GM18858 (cell line): ENCODE data around the gene SP9.
"Not testable (repeated sequence)": the region's sequence is repeated elsewhere in the genome, so short reads cannot be mapped to it uniquely, and the experiment has no call there.

Experiments
- ATAC-seq: cut with Tn5 transposase; IDR thresholded peaks from one replicate; pipeline ENCODE4 v1.9.1; 2021; ENCODE audit not compliant: unreplicated experiment

SP9 gene

DNA sequence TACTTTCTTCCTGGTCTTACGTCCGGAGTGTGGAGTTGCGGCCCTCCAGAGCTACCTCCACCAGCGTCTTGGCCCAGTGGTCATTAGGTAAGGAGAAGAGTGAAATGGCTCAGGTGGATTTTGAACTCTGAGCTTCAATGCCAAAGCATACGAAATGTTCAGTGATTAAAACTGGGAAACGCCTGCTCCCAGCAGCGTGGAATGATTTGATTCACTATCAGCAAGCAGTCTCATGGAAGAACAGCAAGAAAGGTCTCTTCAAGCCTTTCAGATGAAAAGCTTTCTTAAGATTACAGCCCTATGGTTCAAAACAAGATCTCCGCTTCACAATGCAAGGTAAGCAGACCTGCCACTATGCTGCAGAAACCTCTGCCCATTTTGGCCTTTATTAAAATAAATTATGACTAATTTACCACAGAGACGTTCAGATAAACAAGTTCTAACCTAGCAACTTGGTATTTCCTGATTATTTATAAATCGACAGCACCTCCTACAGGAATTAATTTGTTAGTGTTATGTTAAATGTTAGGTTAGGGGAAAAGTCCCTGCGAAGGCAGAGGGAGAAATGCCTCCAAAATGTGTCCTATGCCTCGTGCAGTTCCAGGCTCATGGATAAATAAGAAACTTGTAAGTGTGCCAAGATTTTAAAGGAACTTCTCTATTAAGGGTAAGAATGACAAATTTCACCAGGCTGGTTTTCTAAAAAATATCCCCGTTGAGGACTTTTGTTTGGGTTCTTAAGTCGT lies 10.1 kb downstream of the SP9 start:
- no peak for ATAC-seq

DNA sequence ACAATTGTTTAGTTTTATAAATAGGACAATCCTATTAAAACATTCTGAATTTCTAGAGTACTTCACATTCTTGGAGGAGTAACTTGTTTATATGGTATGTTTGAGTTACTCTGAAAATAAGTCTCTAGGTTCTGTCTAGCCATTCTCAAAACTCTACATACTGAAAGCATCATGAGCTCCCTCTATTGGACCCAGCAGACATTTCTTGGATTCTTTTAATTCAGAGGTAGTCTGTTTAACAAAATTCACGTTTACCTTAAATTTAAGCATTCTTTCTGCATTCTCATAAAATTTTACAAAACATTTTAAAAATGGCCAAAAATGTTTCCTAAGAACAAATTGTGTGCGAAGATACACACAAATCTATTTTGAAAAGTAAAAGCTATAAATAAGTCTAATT lies 15.3 kb downstream of the SP9 start:
- no peak for ATAC-seq

DNA sequence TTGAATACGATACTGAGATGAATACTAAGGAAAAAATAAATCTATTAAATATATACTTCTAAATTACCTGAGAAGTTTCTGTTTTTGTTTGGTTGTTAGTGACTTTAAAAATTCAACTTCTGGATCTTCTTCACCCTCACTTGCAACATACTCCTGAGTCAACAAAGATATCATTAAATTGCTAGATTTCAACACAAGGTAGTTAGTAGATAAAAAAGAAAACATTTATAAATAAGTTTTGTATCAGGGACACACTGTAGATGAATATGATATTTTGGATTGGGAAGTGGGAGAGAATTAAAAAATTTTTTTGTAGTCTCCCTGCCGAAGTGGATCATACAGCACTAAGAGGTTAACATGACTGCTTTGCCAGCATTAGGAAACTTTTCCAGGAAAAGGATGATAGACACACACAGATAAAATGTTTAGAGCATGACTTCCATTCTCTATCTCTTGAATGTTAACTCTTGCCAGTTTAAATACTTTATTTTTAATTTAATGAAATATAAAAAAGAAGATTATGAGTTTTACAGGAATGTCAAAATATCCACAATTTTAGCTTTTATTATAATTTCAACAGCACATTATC lies 15.9 kb downstream of the SP9 start:
- ATAC-seq, result no peak

DNA sequence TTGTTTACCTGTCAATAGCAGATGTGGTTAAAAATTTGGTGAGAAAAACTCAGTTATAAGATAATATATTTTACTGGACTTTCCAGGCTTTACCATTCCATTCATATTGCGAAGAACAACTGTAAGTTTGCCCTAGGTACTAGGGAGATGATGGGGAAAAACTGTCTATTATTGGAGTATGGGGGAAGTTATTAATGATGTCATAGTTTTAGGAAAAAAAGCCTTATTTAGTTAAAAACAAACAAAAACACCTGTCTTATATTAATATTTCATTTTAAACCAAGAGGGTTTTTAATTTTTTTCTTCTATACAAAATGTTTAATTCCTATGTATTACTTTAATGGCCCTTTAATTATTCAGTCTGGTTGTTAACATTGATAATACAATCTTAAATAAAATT lies 18.2 kb downstream of the SP9 start:
- no peak for ATAC-seq

DNA sequence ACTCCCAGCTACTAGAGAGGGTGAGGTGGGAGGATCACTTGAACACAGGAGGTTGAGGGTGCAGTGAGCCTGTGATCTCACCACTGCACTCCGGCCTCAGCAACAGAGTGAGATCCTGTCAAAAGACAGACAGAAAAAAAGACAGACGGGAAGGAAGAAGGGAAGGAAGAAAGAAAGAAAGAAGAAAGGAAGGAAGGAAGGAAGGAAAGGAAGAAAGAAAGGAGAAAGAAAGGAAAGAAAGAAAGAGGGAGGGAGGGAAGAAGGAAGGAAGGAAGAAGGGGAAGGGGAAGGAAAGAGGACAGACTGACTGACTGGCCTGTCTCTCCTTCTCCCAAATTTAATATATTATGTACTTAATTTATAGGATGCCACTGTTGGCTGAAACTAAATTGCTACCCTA lies 21.6 kb downstream of the SP9 start:
- no peak for ATAC-seq

DNA sequence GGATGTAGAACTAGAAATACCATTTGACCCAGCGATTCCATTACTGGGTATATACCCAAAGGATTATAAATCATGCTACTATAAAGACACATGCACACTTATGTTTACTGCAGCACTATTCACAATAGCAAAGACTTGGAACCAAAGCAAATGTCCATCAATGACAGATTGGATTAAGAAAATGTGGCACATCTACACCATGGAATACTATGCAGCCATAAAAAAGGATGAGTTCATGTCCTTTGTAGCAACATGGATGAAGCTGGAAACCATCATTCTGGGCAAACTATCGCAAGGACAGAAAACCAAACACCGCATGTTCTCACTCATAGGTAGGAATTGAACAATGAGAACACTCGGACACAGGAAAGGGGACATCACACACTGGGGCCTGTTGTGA lies 24.9 kb downstream of the SP9 start:
- ATAC-seq, result not testable (repeated sequence)

DNA sequence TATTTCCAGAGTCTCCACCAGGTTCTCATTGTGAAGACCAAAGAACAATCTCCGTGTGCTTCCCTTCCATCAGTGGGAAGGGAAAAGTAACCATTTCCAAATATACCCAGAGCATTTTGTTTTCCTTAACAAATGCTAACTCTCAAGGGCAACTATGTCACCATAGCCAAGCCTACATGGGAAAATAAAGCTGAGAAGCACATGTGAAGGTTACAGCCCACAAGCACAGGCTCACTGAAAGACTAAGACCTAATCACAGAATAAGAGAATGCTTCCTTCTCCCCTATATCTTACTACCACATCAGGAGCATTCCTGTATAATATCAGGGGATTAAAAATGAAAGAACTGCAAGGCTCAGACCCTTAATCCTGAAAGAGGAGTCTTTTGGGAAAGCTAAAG lies 28.2 kb downstream of the SP9 start:
- no peak for ATAC-seq

DNA sequence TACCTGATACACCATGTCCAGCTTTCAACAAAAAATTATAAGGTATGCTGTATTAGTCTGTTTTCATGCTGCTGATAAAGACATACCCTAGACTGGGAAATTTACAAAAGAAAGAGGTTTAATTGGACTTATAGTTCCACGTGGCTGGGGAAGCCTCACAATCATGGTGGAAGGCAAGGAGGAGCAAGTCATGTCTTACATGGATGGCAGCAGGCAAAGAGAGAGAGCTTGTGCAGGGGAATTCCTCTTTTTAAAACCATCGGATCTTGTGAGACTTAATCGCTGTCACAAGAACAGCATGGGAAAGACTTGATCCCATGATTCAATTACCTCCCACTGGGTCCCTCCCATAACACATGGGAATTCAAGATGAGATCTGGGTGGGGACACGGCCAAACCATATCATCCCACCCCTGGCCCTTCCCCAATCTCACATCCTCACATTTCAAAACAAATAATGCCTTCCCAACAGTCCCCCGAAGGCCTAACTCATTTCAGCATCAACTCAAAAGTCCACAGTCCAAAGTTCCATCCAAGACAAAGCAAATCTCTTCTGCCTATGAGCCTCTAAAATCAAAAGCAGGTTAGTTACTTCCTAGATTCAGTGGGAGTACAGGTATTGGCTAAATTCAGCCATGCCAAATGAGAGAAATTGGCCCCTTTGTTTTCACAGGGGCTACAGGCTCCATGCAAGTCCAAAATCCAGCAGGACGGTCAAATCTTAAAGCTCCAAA lies 28.9 kb downstream of the SP9 start:
- ATAC-seq, result not testable (repeated sequence)

DNA sequence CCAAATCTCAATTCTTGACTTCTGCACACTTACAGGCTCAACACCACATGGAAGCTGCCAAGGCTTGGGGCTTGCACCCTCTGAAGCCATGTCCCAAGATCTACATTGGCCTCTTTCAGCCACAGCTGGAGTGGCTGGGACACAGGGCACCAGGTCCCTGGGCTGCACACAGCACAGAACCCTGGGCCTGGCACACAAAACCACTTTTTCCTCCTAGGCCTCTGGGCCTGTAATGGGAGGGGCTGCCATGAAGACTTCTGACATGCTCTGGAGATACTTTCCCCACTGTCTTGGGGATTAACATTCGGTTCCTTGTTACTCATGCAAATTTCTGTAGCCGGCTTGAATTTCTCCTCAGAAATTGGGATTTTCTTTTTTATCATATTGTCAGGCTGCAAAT lies 29.9 kb downstream of the SP9 start:
- ATAC-seq, result no peak

DNA sequence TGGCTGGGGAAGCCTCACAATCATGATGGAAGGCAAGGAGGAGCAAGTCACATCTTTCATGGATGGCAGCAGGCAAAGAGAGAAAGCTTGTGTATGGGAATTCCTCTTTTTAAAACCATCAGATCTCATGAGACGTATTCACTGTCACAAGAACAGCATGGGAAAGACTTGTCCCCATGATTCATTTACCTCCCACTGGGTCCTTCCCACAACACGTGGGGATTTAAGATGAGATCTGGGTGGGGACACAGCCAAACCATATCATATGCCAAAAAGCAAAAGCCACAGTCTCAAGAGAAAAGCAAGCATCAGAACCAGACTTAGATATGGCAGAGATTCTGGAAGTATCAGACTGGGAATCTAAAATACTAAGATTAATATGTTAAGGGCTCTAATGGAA lies 30.8 kb downstream of the SP9 start:
- ATAC-seq, result no peak

DNA sequence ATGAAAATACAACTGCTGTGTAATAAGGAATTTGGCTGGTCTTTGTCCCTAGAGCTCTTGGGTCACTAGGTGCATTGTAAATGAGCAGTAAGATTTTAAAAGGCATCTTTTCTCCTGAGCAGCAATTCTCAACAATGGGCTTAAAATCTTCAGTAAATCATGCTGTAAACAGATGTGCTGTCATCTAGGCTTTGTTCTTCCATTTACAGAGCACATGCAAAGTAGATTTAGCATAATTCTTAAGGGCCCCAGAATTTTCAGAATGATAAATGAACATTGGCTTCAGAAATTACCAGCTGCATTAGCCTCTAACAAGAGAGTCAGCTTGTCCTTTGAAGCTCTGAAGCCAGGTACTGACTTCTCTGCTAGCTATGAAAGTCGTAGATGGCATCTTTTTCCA lies 33.9 kb downstream of the SP9 start:
- no peak for ATAC-seq

DNA sequence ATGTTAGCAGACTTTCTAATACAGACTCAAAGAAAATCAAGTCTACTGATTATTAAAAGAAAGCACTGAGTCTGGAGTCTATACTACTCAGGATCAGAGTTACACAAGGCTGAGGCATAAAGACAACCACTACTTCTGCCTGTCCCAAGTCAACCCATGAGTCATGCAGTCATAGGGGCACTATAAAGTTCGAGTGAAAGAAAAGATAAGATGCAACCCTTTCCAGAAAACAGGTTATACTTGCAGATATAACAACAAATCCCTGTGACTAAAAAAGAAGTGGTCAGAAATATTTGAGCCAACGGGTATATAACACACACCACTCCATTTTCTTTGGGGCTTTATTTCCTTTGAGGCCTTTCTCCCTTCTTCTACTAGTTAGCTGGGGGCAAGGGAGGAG lies 42.2 kb downstream of the SP9 start:
- no peak for ATAC-seq

DNA sequence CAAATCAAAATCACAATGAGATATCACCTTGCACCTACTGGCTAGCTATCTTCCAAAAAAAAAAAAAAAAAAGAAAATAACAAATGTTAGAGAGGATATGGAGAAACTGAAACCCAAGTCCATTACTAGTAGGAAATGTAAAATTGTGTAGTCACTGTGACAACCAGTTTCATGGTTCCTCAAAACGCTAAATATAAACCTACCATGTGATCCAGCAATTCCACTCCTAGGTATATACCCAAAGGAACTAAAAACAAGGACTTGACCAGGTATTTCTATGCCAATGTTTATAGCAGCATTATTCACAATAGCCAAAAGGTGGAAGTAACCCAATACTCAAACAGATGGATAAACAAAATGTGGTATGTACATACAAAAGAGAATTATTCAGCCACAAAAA lies 49.0 kb downstream of the SP9 start:
- ATAC-seq, result no peak

DNA sequence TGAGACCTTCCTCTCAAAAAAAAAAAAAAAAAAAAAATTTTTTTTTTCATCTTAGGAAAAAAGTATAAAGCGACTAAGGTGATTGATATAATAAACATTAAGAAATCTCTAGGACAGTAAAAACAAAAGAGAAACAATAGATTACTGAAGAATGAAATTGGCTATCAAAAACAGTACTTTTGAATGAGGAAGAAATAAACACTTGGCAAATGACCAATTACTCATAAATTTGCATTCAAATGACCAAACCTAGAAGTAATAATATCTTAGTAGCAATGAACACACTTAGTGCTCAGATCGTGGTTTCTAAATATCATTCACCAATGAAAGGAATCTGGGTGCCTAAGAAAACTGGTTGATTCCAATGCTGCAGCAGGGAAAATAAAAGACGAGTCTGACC lies 50.4 kb downstream of the SP9 start:
- ATAC-seq, result no peak
